HG03039 (cell line): ENCODE measurements around the gene PDE1C.

Experiments used
- ATAC-seq: cut with Tn5 transposase; IDR thresholded peaks from one replicate; pipeline ENCODE4 v1.9.1; 2021; ENCODE audit warnings: mild to moderate bottlenecking, moderate library complexity; ENCODE audit not compliant: unreplicated experiment

The PDE1C gene

GRCh38 chr7:31899356-31899927 lies 170.8 kb downstream of the PDE1C start:
- no peak for ATAC-seq

- no peak for ATAC-seq
Observed at GRCh38 chr7:31896925-31897324, 173.3 kb downstream of the PDE1C start.

GRCh38 chr7:31894308-31894707 lies 175.9 kb downstream of the PDE1C start:
- ATAC-seq = no peak

- no peak for ATAC-seq
Observed at GRCh38 chr7:31893365-31893764, 176.8 kb downstream of the PDE1C start.

- peak; percentile 84 for ATAC-seq
Observed at GRCh38 chr7:31892099-31892829, 177.9 kb downstream of the PDE1C start.

GRCh38 chr7:31890766-31891165 lies 179.4 kb downstream of the PDE1C start:
- ATAC-seq = no peak

GRCh38 chr7:31890198-31890597 lies 180.0 kb downstream of the PDE1C start:
- no peak for ATAC-seq

GRCh38 chr7:31887006-31887405 lies 183.2 kb downstream of the PDE1C start:
- no peak for ATAC-seq

- no peak for ATAC-seq
Observed at GRCh38 chr7:31885171-31885570, 185.0 kb downstream of the PDE1C start.

- peak; percentile 81 for ATAC-seq
Observed at GRCh38 chr7:31883761-31884164, 186.4 kb downstream of the PDE1C start.

- ATAC-seq = no peak
Observed at GRCh38 chr7:31882187-31882586, 188.0 kb downstream of the PDE1C start.

GRCh38 chr7:31878875-31879274 lies 191.3 kb downstream of the PDE1C start:
- no peak for ATAC-seq

GRCh38 chr7:31875424-31875823 lies 194.8 kb downstream of the PDE1C start:
- ATAC-seq = no peak

- ATAC-seq = no peak
Observed at GRCh38 chr7:31874631-31875386, 195.4 kb downstream of the PDE1C start.

- peak; percentile 78 for ATAC-seq
Observed at GRCh38 chr7:31873816-31874597, 196.2 kb downstream of the PDE1C start.

GRCh38 chr7:31872545-31873370 lies 197.4 kb downstream of the PDE1C start:
- no peak for ATAC-seq

GRCh38 chr7:31864646-31865045 lies 205.6 kb downstream of the PDE1C start:
- no peak for ATAC-seq

- ATAC-seq = no peak
Observed at GRCh38 chr7:31860925-31861324, 209.3 kb downstream of the PDE1C start.

- ATAC-seq = no peak
Observed at GRCh38 chr7:31858055-31858454, 212.2 kb downstream of the PDE1C start.

GRCh38 chr7:31857172-31857571 lies 213.0 kb downstream of the PDE1C start:
- ATAC-seq = no peak
